ENCODE data around the gene ERFL.

ERFL gene

DNA sequence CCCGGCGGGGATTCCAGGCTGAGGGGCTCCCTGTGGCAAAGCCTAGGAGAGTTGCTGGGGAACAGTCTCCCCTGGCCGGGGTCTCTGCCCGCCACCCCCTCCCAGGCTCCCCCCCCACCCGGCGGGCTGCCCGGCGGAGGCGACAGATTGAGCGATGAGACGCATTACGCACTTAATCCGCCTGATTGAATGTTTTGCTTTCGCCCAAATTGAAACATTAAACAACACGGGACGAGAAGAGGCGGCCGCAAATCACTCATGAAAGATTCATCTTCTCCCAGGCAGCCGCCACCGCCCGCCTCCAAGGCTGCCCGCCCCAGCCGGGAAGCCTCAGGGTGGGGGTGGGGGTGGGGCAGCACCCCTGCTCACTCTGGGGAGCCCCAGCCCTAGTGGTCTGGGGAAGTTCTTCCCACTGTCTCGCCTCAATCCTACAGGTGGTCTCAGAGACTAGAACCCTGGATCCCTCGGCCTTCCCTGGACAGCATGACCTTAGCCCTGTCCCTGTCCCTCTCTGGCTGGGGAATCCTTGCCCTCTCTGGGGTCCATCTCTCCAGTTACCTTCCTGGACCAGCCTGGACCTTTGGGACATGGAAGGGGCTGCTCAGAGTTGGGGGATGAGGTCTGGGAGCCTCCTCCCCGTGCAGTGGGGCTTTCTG is 7.6 kb upstream of the ERFL start:
- Mint-ChIP-seq H3K27me3 (peaks cover 8% of the 10 kb centered on the region), H3K36me3 (ENCODE audit: low read depth) (no peaks in the 10 kb centered on the region), H3K27ac (peak overlapping the region; percentile 56), H3K9me3 (no peaks in the 10 kb centered on the region), H3K4me1 (ENCODE audit: low read depth) (peaks cover 50% of the 10 kb centered on the region), H3K4me3 (peak overlapping the region; percentile 0)

GRCh38 chr19:41934849-41935374 is 6.7 kb upstream of the ERFL start:
- Mint-ChIP-seq H3K36me3 (ENCODE audit: low read depth) (no peaks in the 10 kb centered on the region), H3K27ac (peak overlapping the region; percentile 66), H3K27me3 (peaks cover 12% of the 10 kb centered on the region), H3K4me1 (ENCODE audit: low read depth) (peaks cover 55% of the 10 kb centered on the region), H3K9me3 (no peaks in the 10 kb centered on the region), H3K4me3 (peak overlapping the region; percentile 50)

- peak overlapping the region; percentile 8 for H3K27ac Mint-ChIP-seq
Observed at GRCh38 chr19:41933693-41934426, 5.6 kb upstream of the ERFL start.

GRCh38 chr19:41932720-41933332 is 4.6 kb upstream of the ERFL start:
- Mint-ChIP-seq H3K27me3 (peaks cover 16% of the 10 kb centered on the region), H3K9me3 (no peaks in the 10 kb centered on the region), H3K4me3 (no peak overlapping the region), H3K4me1 (ENCODE audit: low read depth) (peaks cover 66% of the 10 kb centered on the region), H3K27ac (no peak overlapping the region), H3K36me3 (ENCODE audit: low read depth) (no peaks in the 10 kb centered on the region)

More at GRCh38 chr19:41933693-41934426, 5.6 kb upstream of the ERFL start:
- Mint-ChIP-seq H3K27me3 (peaks cover 15% of the 10 kb centered on the region), H3K4me1 (ENCODE audit: low read depth) (peaks cover 64% of the 10 kb centered on the region), H3K4me3 (no peak overlapping the region), H3K9me3 (no peaks in the 10 kb centered on the region), H3K36me3 (ENCODE audit: low read depth) (no peaks in the 10 kb centered on the region)

DNA sequence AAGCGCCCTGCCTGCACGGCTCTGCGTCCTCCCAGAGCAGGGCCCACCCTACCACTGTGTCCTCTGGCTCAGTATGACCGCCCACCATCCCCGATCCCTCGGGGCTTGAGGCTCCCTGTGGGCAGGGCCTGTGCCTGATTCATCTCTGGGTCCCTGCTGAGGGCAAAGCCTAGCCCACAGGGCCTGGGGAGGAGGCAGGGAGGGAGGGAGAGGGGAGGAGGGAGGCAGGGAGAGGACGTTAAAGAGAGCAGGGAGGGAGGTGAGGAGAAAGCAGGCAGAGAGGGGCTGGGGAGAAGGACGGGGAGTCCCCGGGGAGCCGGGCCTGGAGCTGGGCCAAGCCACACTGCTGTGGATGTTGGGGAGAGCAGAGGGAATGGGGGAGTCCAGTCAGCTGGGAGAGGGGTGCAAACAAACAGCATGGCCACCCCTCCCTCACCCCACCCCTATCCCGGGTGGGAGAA is 4.0 kb upstream of the ERFL start:
- Mint-ChIP-seq H3K27ac (no peak overlapping the region), H3K4me3 (no peak overlapping the region), H3K9me3 (no peaks in the 10 kb centered on the region), H3K27me3 (peaks cover 16% of the 10 kb centered on the region), H3K4me1 (ENCODE audit: low read depth) (peaks cover 61% of the 10 kb centered on the region), H3K36me3 (ENCODE audit: low read depth) (no peaks in the 10 kb centered on the region)

DNA sequence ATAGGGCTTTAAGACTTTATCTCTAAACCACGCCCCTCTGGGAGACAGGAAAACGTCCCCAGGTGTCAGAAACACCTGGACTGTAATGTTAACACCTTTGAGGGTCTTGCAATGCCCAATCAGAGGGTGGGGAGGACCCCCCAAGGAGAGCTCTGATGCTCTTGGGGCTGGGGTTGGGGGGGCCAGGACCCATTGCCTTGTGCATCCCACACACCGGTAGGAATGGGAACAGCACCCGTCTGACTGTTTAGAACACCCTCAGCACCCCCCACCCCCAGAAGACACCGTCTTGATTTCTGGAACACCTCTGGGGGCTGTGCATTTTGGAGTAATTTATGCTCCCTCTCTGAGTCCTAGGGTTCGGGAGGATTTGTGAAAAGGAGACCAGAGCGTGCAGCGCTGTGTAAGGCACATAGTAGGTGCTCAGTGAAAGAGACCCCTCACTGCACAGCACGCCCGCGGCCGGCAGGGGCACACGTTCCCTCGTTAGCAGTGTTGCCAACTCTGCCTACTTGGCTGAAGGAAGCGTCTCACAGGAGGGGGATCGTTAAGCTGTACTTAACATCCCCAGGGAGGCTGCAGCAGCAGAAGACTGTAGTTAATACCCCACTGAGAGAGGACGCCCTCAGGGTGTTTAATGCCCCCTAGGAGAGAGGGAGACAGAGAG is 2.8 kb upstream of the ERFL start:
- H3K36me3 Mint-ChIP-seq (ENCODE audit: low read depth): no peaks in the 10 kb centered on the region
- no peak overlapping the region for H3K4me3 Mint-ChIP-seq
- H3K27me3 Mint-ChIP-seq: peaks cover 16% of the 10 kb centered on the region
- H3K4me1 Mint-ChIP-seq (ENCODE audit: low read depth): peaks cover 52% of the 10 kb centered on the region
- no peaks in the 10 kb centered on the region for H3K9me3 Mint-ChIP-seq
- no peak overlapping the region for H3K27ac Mint-ChIP-seq

- no peak overlapping the region for H3K27ac Mint-ChIP-seq
- H3K4me3 Mint-ChIP-seq: no peak overlapping the region
- H3K27me3 Mint-ChIP-seq: peaks cover 13% of the 10 kb centered on the region
- H3K9me3 Mint-ChIP-seq: no peaks in the 10 kb centered on the region
- no peaks in the 10 kb centered on the region for H3K36me3 Mint-ChIP-seq (ENCODE audit: low read depth)
- H3K4me1 Mint-ChIP-seq (ENCODE audit: low read depth): peaks cover 48% of the 10 kb centered on the region
Observed at GRCh38 chr19:41930322-41930722, 2.1 kb upstream of the ERFL start.

DNA sequence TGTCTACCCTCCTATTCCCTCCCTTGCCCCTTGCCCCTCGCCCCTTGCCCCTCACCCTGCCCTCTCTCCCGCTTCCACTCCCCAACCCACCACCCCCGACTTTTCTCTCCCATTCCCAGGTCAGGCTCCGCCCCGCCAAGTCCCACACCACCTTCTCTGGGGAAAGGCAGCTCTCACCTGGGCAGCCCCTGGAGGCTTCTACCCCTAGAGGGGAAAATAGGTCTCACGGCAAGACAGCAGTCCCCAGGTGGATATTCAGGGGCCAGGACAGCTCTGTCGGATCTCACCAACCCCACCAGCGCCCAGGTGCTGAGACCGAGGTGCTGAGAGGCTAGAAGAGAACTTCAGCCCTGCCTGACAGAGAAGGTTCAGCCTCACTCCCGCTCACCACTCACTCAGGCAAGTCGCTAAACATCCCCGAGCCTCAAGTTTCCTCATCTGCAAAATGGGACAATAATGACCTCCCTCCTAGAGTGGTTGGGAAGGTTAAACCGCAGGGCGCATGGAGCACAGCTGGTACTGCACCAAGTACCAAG is 1.4 kb upstream of the ERFL start:
- Mint-ChIP-seq H3K27me3 (peaks cover 8% of the 10 kb centered on the region), H3K9me3 (no peaks in the 10 kb centered on the region), H3K4me1 (ENCODE audit: low read depth) (peaks cover 41% of the 10 kb centered on the region), H3K4me3 (peak overlapping the region; percentile 83), H3K27ac (no peak overlapping the region), H3K36me3 (ENCODE audit: low read depth) (no peaks in the 10 kb centered on the region)

- Mint-ChIP-seq H3K4me3 (peak overlapping the region; percentile 83), H3K9me3 (no peaks in the 10 kb centered on the region), H3K27ac (peak overlapping the region; percentile 81)
Observed at GRCh38 chr19:41928754-41929535, 696 bp upstream of the ERFL start.

DNA sequence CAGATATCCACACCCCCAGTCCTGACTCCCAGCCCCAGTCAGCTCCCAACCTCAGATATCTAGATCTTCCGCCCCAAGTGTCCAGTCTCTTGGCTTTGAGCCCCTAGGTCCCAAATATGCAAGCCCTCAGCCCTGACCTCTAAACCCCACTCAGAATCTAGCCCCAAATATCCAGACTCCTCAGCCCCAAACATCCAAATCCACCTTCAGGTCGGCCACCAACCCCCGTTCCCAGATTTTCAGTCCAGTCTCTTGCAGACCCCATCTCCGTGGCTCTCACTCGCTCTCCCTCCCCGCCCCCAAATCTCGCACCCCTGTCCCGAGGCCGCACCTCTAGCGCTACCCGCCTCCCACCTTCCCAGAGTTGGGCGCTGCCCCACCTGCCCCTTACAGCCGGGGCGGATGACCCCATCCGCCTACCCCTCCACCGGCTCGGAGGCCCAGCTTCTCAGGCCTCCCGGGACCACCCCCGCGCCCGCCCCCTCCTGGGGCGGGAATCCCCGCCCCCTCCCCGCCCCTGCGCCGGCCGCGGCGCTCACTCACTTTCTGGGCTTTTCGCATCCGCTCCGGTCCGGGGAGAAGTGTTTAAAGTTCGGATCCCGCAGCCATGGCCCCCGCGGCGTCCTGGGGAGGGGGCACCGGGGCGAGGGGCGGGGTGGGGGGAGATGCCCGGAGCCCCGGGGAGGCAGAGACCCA is 604 bp downstream of the ERFL start:
- H3K4me1 Mint-ChIP-seq (ENCODE audit: low read depth): peaks cover 36% of the 10 kb centered on the region
- peak overlapping the region; percentile 81 for H3K4me3 Mint-ChIP-seq
- no peaks in the 10 kb centered on the region for H3K36me3 Mint-ChIP-seq (ENCODE audit: low read depth)
- peak overlapping the region; percentile 75 for H3K27ac Mint-ChIP-seq
- H3K9me3 Mint-ChIP-seq: no peaks in the 10 kb centered on the region
- peaks cover 8% of the 10 kb centered on the region for H3K27me3 Mint-ChIP-seq

More at GRCh38 chr19:41928754-41929535, 696 bp upstream of the ERFL start:
- no peaks in the 10 kb centered on the region for H3K36me3 Mint-ChIP-seq (ENCODE audit: low read depth)
- peaks cover 38% of the 10 kb centered on the region for H3K4me1 Mint-ChIP-seq (ENCODE audit: low read depth)
- peaks cover 8% of the 10 kb centered on the region for H3K27me3 Mint-ChIP-seq

DNA sequence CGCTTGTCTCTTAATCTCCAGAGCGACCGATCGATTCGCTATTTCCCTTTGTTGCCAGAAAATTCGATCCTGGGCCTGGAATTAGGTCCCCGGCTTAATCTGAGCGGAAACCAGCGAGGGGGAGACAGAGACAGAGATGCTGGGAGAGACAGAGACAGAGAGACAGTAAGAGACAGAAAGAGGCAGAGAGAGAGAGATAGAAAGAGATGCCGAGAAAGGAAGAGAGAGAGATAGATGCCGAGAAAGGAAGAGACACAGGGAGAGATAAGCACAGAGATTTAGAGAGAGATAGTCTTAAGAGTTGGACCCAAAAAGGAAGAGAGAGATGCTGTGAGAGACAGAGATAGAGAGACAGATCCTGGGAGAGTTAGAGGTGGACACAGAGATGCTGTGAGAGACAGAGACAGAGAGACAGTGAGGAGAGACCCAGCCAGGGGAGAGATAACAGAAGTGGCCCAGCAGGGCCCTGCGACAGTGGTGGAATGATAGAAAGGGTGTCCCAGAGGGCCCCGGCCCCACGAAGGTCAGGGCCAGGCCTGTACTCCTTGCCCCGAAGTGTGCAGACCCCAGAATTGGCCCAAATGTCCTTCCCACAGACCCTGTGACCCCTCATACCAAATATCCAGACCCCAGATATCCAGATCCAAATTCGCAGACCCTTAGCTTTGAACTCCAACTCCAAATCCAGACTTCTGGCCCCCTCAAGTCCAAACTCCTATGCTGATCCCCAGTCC is 1.3 kb downstream of the ERFL start:
- no peak overlapping the region for H3K4me3 Mint-ChIP-seq
- H3K4me1 Mint-ChIP-seq (ENCODE audit: low read depth): peaks cover 42% of the 10 kb centered on the region
- no peaks in the 10 kb centered on the region for H3K36me3 Mint-ChIP-seq (ENCODE audit: low read depth)
- H3K27me3 Mint-ChIP-seq: peaks cover 13% of the 10 kb centered on the region
- no peaks in the 10 kb centered on the region for H3K9me3 Mint-ChIP-seq
- H3K27ac Mint-ChIP-seq: no peak overlapping the region

DNA sequence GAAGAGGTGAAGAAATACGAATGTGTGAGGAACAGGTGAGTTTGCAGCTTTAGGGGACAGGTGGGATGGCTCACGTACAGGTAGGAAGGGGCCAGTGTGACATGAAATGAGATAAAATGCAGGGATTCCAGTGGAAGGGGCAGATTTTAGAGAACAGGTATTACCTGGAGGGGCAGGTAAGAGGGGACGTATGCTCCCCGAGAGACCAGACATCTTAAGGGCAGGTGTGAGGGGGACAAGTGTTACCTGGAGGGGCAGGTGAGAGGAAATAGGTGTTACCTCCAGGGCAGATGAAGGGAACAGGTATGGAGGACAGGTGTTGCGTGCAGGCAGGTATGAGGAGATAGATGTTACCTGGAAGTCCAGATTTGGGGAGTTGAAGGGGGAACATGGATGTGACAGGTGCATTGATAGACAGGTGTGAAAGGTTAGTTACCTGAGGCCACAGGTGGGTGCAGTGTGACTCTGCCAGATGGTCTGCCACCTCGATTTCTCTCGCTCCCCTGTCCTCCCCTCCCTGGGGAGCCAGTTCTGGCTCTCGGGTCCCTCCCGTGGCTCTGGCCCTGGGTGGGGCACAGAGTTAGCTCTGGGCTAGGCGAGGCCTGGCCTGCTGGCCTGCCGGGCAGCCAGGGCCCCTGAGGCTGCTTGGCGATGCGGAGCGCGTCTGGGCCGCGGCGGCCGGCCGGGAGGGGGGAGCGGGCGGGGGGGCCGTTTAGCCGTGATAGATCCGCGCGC is 2.1 kb downstream of the ERFL start:
- Mint-ChIP-seq H3K4me1 (ENCODE audit: low read depth) (peaks cover 43% of the 10 kb centered on the region), H3K27me3 (peaks cover 17% of the 10 kb centered on the region), H3K9me3 (no peaks in the 10 kb centered on the region), H3K27ac (no peak overlapping the region), H3K36me3 (ENCODE audit: low read depth) (no peaks in the 10 kb centered on the region), H3K4me3 (no peak overlapping the region)
